DND-41 (cell line): ENCODE data around the gene MYCBP.
"Not testable (repeated sequence)": the region's sequence is repeated elsewhere in the genome, so short reads cannot be mapped to it uniquely, and the experiment has no call there.

ENCODE experiments used
- ATAC-seq: fragments of 200-7000 bp; cut with Tn5 transposase; 3 replicates; pipeline ENCODE4 v1.9.1; 2021; ENCODE audit warnings: low read depth; ENCODE audit not compliant: insufficient read depth
- DNase-seq: peaks from one replicate; pipeline ENCODE4 v3.0.0-alpha.2; 2020
- H2AFZ ChIP-seq: 2 replicates; pipeline ENCODE4 v1.6.0; 2012; ENCODE audit warnings: low read depth, low read length
- H3K27ac ChIP-seq: 2 replicates; pipeline ENCODE4 v1.5.1; 2012; ENCODE audit warnings: low read length, inconsistent platforms
- H3K27me3 ChIP-seq: fragments of 200-600 bp; sonication (generic); 2 replicates; pipeline ENCODE4 v1.6.0; 2012; ENCODE audit warnings: low read length, mild to moderate bottlenecking, inconsistent platforms; ENCODE audit not compliant: insufficient read depth, poor library complexity
- H3K36me3 ChIP-seq: 2 replicates; pipeline ENCODE4 v1.5.1; 2012; ENCODE audit warnings: low read length, inconsistent platforms; ENCODE audit not compliant: insufficient read depth
- H3K4me1 ChIP-seq: 2 replicates; pipeline ENCODE4 v1.5.1; 2012; ENCODE audit warnings: mild to moderate bottlenecking, low read length; ENCODE audit not compliant: insufficient read depth
- H3K4me2 ChIP-seq: 2 replicates; pipeline ENCODE4 v1.6.0; 2012; ENCODE audit warnings: mild to moderate bottlenecking, moderate library complexity, low read length, inconsistent platforms; ENCODE audit not compliant: insufficient read depth
- H3K4me3 ChIP-seq, 2 experiments: fragments of 200-600 bp in 1 of 2; shearing (Covaris generic) in 1 of 2; 2 replicates each; pipeline ENCODE4 v1.5.1; 2012 to 2016; ENCODE audit warnings: inconsistent platforms in 2 of 2, low read length in 2 of 2, mild to moderate bottlenecking in 2 of 2, low read depth in 1 of 2, moderate library complexity in 1 of 2
- H3K79me2 ChIP-seq: 2 replicates; pipeline ENCODE4 v1.6.0; 2012; ENCODE audit warnings: low read length, inconsistent platforms; ENCODE audit not compliant: insufficient read depth
- H3K9ac ChIP-seq: 2 replicates; pipeline ENCODE4 v1.6.0; 2012; ENCODE audit warnings: low read depth, mild to moderate bottlenecking, inconsistent platforms, low read length, moderate library complexity
- H3K9me3 ChIP-seq: 2 replicates; pipeline ENCODE4 v1.5.1; 2012; ENCODE audit warnings: low read length, moderate library complexity, mild to moderate bottlenecking, inconsistent platforms; ENCODE audit not compliant: insufficient read depth, severe bottlenecking
- H4K20me1 ChIP-seq: 2 replicates; pipeline ENCODE4 v1.6.0; 2012; ENCODE audit warnings: low read length; ENCODE audit not compliant: insufficient read depth
- EZH2 ChIP-seq: IDR thresholded peaks from 3 replicates; pipeline ENCODE4 v1.6.1; 2012; ENCODE audit warnings: borderline replicate concordance, low read depth, mild to moderate bottlenecking, moderate library complexity, low read length, inconsistent platforms; ENCODE audit not compliant: severe bottlenecking
- TF ChIP-seq, protein P1 (sequence below): IDR thresholded peaks from 2 replicates; pipeline ENCODE4 v1.5.1; 2012; ENCODE audit warnings: borderline replicate concordance, low read length, moderate library complexity, mild to moderate bottlenecking; ENCODE audit not compliant: poor library complexity, severe bottlenecking; ENCODE audit errors: extremely low read depth

Gene MYCBP

DNA sequence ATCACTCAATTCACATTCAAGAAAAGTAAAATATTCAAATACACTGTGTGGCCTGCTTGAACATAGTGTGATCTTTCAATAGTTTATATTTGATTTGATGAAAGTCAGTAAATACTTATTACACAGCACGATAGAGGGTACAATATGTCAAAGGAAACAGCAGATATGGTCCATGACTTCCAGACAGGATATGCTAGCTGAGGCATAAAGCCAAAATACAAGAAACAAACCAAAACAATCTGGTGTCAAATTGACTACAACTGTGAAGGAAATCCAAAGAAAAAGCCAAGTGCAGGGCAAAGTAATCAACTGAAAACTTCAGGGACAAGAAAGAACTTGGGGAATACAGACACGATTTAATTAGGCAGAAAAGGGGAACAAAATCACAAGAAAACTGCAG is 32.9 kb downstream of the MYCBP start:
- DNase-seq (no peak), ATAC-seq (no peak)
- Histone ChIP-seq H3K9me3 (no peaks in the 10 kb centered on the region), H3K9ac (no peak overlapping the region), H3K79me2 (no peaks in the 10 kb centered on the region), H3K36me3 (peaks cover 43% of the 10 kb centered on the region), H3K27ac (no peak overlapping the region), H3K4me3 (no peak overlapping the region), H3K4me2 (no peak overlapping the region), H4K20me1 (0 out of 2 replicates have a peak, but pooled peaks cover 3% of the 10 kb centered on the region), H3K4me1 (no peaks in the 10 kb centered on the region), H3K27me3 (no peaks in the 10 kb centered on the region), H2AFZ (no peak overlapping the region)
- TF ChIP-seq, protein P1, sequence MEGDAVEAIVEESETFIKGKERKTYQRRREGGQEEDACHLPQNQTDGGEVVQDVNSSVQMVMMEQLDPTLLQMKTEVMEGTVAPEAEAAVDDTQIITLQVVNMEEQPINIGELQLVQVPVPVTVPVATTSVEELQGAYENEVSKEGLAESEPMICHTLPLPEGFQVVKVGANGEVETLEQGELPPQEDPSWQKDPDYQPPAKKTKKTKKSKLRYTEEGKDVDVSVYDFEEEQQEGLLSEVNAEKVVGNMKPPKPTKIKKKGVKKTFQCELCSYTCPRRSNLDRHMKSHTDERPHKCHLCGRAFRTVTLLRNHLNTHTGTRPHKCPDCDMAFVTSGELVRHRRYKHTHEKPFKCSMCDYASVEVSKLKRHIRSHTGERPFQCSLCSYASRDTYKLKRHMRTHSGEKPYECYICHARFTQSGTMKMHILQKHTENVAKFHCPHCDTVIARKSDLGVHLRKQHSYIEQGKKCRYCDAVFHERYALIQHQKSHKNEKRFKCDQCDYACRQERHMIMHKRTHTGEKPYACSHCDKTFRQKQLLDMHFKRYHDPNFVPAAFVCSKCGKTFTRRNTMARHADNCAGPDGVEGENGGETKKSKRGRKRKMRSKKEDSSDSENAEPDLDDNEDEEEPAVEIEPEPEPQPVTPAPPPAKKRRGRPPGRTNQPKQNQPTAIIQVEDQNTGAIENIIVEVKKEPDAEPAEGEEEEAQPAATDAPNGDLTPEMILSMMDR: no peak
- no peak for TF ChIP-seq EZH2

- H3K4me1 ChIP-seq: no peaks in the 10 kb centered on the region
- DNase-seq (no peak), ATAC-seq (no peak)
- no peaks in the 10 kb centered on the region for H3K27me3 ChIP-seq
- H3K9me3 ChIP-seq: no peaks in the 10 kb centered on the region
- peaks cover 38% of the 10 kb centered on the region for H3K36me3 ChIP-seq
- no peak overlapping the region for H3K4me2 ChIP-seq
- no peak overlapping the region for H3K4me3 ChIP-seq
- H2AFZ ChIP-seq: no peak overlapping the region
- H3K27ac ChIP-seq: no peak overlapping the region
- TF ChIP-seq, protein P1: no peak
- no peak for TF ChIP-seq EZH2
- H4K20me1 ChIP-seq: 0 out of 2 replicates have a peak, but pooled peaks cover 3% of the 10 kb centered on the region
- no peaks in the 10 kb centered on the region for H3K79me2 ChIP-seq
- H3K9ac ChIP-seq: no peak overlapping the region
Measured at GRCh38 chr1:38839363-38839762, 33.8 kb downstream of the MYCBP start.

DNA sequence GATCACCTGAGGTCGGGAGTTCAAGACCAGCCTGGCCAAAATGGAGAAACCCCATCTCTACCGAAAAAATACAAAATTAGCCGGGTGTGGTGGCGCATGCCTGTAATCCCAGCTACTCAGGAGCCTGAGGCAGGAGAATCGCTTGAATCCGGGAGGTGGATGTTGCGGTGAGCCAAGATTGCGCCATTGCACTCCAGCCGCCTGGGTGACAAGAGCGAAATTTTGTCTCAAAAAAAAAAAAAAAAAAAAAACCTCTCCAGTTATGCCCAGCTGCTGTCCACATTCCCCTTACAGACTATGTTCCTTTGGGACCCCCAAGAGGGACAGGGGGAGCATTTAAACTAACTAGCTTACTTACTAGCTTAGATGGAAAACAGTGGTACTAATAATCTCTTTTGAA is 36.8 kb downstream of the MYCBP start:
- not testable (repeated sequence) for H3K9ac ChIP-seq, H2AFZ ChIP-seq, H3K27me3 ChIP-seq, H3K27ac ChIP-seq, ATAC-seq, DNase-seq, H4K20me1 ChIP-seq, H3K79me2 ChIP-seq, H3K4me2 ChIP-seq, H3K4me1 ChIP-seq, H3K9me3 ChIP-seq, H3K4me3 ChIP-seq
- H3K36me3 ChIP-seq: peaks cover 23% of the 10 kb centered on the region

GRCh38 chr1:38834937-38835827 is 38.0 kb downstream of the MYCBP start:
- Histone ChIP-seq H3K27ac (no peak overlapping the region), H3K36me3 (peaks cover 19% of the 10 kb centered on the region), H2AFZ (no peak overlapping the region), H3K4me1 (no peaks in the 10 kb centered on the region), H3K4me2 (no peak overlapping the region), H4K20me1 (0 out of 2 replicates have a peak, but pooled peaks cover 3% of the 10 kb centered on the region), H3K27me3 (no peaks in the 10 kb centered on the region), H3K9me3 (no peaks in the 10 kb centered on the region), H3K4me3 (no peak overlapping the region), H3K79me2 (no peaks in the 10 kb centered on the region), H3K9ac (no peak overlapping the region)
- peak; percentile 63 for DNase-seq
- peak; percentile 97 for ATAC-seq
- no peak for TF ChIP-seq EZH2
- TF ChIP-seq, protein P1: peak; percentile 95
